DMS 273 treated with DMSO at 0.1 percent for 48 hours (cell line): ENCODE data around the gene PANK4.
A peak's percentile ranks its signal among the peaks of the same experiment; 100 is the strongest.

Source experiments
- DNase-seq: peaks from one replicate; lab custom pipeline; 2025; lab: John Stamatoyannopoulos, UW

PANK4 gene

GRCh38 chr1:2476061-2476999, 50.1 kb downstream of the PANK4 start, which contains the start of gene PLCH2:
TSS of gene PLCH2 (plus strand) at chr1:2476289. CDS start at chr1:2476589, 300 bp downstream.
- DNase-seq, result no peak

GRCh38 chr1:2475571-2475970, 50.8 kb downstream of the PANK4 start:
- DNase-seq, result no peak

GRCh38 chr1:2474933-2475371, 51.4 kb downstream of the PANK4 start:
- DNase-seq, result no peak

GRCh38 chr1:2474104-2474844, 52.1 kb downstream of the PANK4 start:
- DNase-seq, result no peak

GRCh38 chr1:2473198-2473597, 53.2 kb downstream of the PANK4 start:
- no peak for DNase-seq

- DNase-seq, result no peak
Observed at GRCh38 chr1:2472561-2473177, 53.7 kb downstream of the PANK4 start.

- DNase-seq, result no peak
Observed at GRCh38 chr1:2472109-2472508, 54.3 kb downstream of the PANK4 start.

GRCh38 chr1:2471587-2472001, 54.8 kb downstream of the PANK4 start:
- DNase-seq, result no peak

- DNase-seq, result no peak
Observed at GRCh38 chr1:2471159-2471471, 55.3 kb downstream of the PANK4 start.

GRCh38 chr1:2470290-2471158, 55.9 kb downstream of the PANK4 start:
- peak; percentile 54 for DNase-seq

GRCh38 chr1:2469103-2469940, 57.1 kb downstream of the PANK4 start:
- DNase-seq, result peak; percentile 33

GRCh38 chr1:2468540-2468939, 57.9 kb downstream of the PANK4 start:
- DNase-seq, result no peak

- no peak for DNase-seq
Observed at GRCh38 chr1:2468041-2468472, 58.3 kb downstream of the PANK4 start.

- DNase-seq, result no peak
Observed at GRCh38 chr1:2466958-2467554, 59.3 kb downstream of the PANK4 start.

GRCh38 chr1:2466270-2466665, 60.1 kb downstream of the PANK4 start:
- DNase-seq, result no peak

- DNase-seq, result no peak
Observed at GRCh38 chr1:2465371-2466269, 60.8 kb downstream of the PANK4 start.

- no peak for DNase-seq
Observed at GRCh38 chr1:2463396-2463795, 63.0 kb downstream of the PANK4 start.

- DNase-seq, result no peak
Observed at GRCh38 chr1:2462819-2463218, 63.6 kb downstream of the PANK4 start.
